Dermis microvascular lymphatic vessel endothelial cell (primary cell): Measurements from ENCODE around the gene GPR45. TPM values are rescaled to one million over a fixed set of nuclear protein-coding genes. Genes with fewer than 3 reads are reported as not detected.
"Not testable (repeated sequence)": the region's sequence is repeated elsewhere in the genome, so short reads cannot be mapped to it uniquely, and the experiment has no call there.

Source experiments
- DNase-seq, 2 donors: peaks; one replicate each; pipeline versions ENCODE4 v3.0.0 to v3.0.0-alpha.2; 2010; ENCODE audit warnings: low read depth in 2 of 2
- total RNA-seq: library from RNA; depleted of rRNA; stranded (reverse); fragments of >200 nt; gene quantifications from 2 replicates; pipeline ENCODE4 v1.2.1, GENCODE V29; 2014

The GPR45 gene
- not detected in 2 replicates for total RNA-seq

- no peak for DNase-seq
Observed at GRCh38 chr2:105241443-105241842, at the start of gene GPR45. TSS of gene GPR45 (plus strand) at chr2:105241743. CDS start at chr2:105241859, 116 bp downstream.

GRCh38 chr2:105194022-105194675 lies 47.4 kb upstream of the GPR45 start:
- no peak for DNase-seq

GRCh38 chr2:105196651-105197050 lies 44.9 kb upstream of the GPR45 start:
- no peak for DNase-seq

- no peak for DNase-seq
Observed at GRCh38 chr2:105215586-105216192, 25.9 kb upstream of the GPR45 start.

GRCh38 chr2:105220604-105221003 lies 20.9 kb upstream of the GPR45 start:
- DNase-seq: no peak

GRCh38 chr2:105224444-105224843 lies 17.1 kb upstream of the GPR45 start:
- DNase-seq: no peak

GRCh38 chr2:105231232-105231619 lies 10.3 kb upstream of the GPR45 start:
- DNase-seq: no peak

GRCh38 chr2:105235388-105236059 lies 6.0 kb upstream of the GPR45 start:
- DNase-seq: peak; percentile 36 to 77

- DNase-seq: no peak
Observed at GRCh38 chr2:105236060-105236424, 5.5 kb upstream of the GPR45 start.

- peak; percentile 1 to 20 for DNase-seq
Observed at GRCh38 chr2:105237045-105237765, 4.3 kb upstream of the GPR45 start.

- DNase-seq: no peak
Observed at GRCh38 chr2:105238664-105239240, 2.8 kb upstream of the GPR45 start.

GRCh38 chr2:105239924-105240323 lies 1.6 kb upstream of the GPR45 start:
- DNase-seq: no peak

- no peak for DNase-seq
Observed at GRCh38 chr2:105242286-105242993, 897 bp downstream of the GPR45 start.

GRCh38 chr2:105243961-105244360 lies 2.4 kb downstream of the GPR45 start:
- DNase-seq: no peak

GRCh38 chr2:105244451-105244850 lies 2.9 kb downstream of the GPR45 start:
- no peak for DNase-seq

GRCh38 chr2:105248316-105249070 lies 7.0 kb downstream of the GPR45 start:
- DNase-seq: no peak

GRCh38 chr2:105249181-105249580 lies 7.6 kb downstream of the GPR45 start:
- no peak for DNase-seq

- no peak for DNase-seq
Observed at GRCh38 chr2:105249891-105250290, 8.3 kb downstream of the GPR45 start.

- not testable (repeated sequence) for DNase-seq
Observed at GRCh38 chr2:105251016-105251648, 9.6 kb downstream of the GPR45 start.

- DNase-seq: no peak
Observed at GRCh38 chr2:105252271-105252670, 10.7 kb downstream of the GPR45 start.
